Keratinocyte (primary cell): ENCODE results near the gene PDZD11. TPM values are rescaled to one million over a fixed set of nuclear protein-coding genes. Genes with fewer than 3 reads are reported as not detected.

Source experiments
- DNase-seq: peaks from one replicate; pipeline ENCODE4 v3.0.0-alpha.2; 2011; ENCODE audit warnings: low read depth, missing footprints, low spot score
- FAIRE-seq: peaks from 2 replicates; lab custom pipeline; 2011; peaks lifted over from hg19 to GRCh38; lab: Jason Lieb, UNC
- H2AFZ ChIP-seq: 2 replicates; pipeline ENCODE4 v1.6.0; 2012; ENCODE audit warnings: low read length, control low read depth, inconsistent platforms; ENCODE audit not compliant: control insufficient read depth
- H3K27ac ChIP-seq: 2 replicates; pipeline ENCODE4 v1.5.1; 2011; ENCODE audit warnings: low read length; ENCODE audit not compliant: control insufficient read depth, insufficient read depth
- H3K27me3 ChIP-seq: 3 replicates; pipeline ENCODE4 v1.6.0; 2011; ENCODE audit warnings: low read length; ENCODE audit not compliant: control insufficient read depth, insufficient read depth; ENCODE audit errors: extremely low read depth
- H3K36me3 ChIP-seq, 2 experiments: 2 replicates in 1 of 2; 3 replicates in 1 of 2; pipeline ENCODE4 v1.5.1; 2011; ENCODE audit warnings: low read length in 2 of 2, mild to moderate bottlenecking in 1 of 2; ENCODE audit not compliant: control insufficient read depth in 2 of 2, insufficient read depth in 2 of 2; ENCODE audit errors: extremely low read depth in 1 of 2
- H3K4me1 ChIP-seq: 3 replicates; pipeline ENCODE4 v1.5.1; 2011; ENCODE audit warnings: low read length; ENCODE audit not compliant: control insufficient read depth, insufficient read depth; ENCODE audit errors: extremely low read depth
- H3K4me2 ChIP-seq: 3 replicates; pipeline ENCODE4 v1.6.0; 2011; ENCODE audit warnings: low read depth, low read length; ENCODE audit not compliant: control insufficient read depth, insufficient read depth; ENCODE audit errors: extremely low read depth
- H3K4me3 ChIP-seq, 3 experiments: fragments of 200-600 bp in 1 of 3; sonication (generic) in 1 of 3; 2 replicates in 2 of 3; 3 replicates in 1 of 3; pipeline ENCODE4 v1.5.1; 2011 to 2016; ENCODE audit warnings: low read length in 3 of 3, mild to moderate bottlenecking in 3 of 3, control low read depth in 2 of 3, inconsistent platforms in 1 of 3, low read depth in 1 of 3, mixed read lengths in 1 of 3, mixed run types in 1 of 3, moderate library complexity in 1 of 3; ENCODE audit not compliant: control insufficient read depth in 2 of 3, insufficient read depth in 2 of 3; ENCODE audit errors: extremely low read depth in 1 of 3
- H3K79me2 ChIP-seq: 2 replicates; pipeline ENCODE4 v1.6.0; 2012; ENCODE audit warnings: low read length; ENCODE audit not compliant: control insufficient read depth, insufficient read depth
- H3K9ac ChIP-seq: 3 replicates; pipeline ENCODE4 v1.6.0; 2011; ENCODE audit warnings: low read length; ENCODE audit not compliant: control insufficient read depth, insufficient read depth; ENCODE audit errors: extremely low read depth
- H3K9me1 ChIP-seq: 3 replicates; pipeline ENCODE4 v1.6.0; 2011; ENCODE audit warnings: low read length; ENCODE audit not compliant: control insufficient read depth, insufficient read depth; ENCODE audit errors: extremely low read depth
- H3K9me3 ChIP-seq: 2 replicates; pipeline ENCODE4 v1.5.1; 2012; ENCODE audit warnings: low read depth, low read length; ENCODE audit not compliant: control insufficient read depth
- H4K20me1 ChIP-seq: 3 replicates; pipeline ENCODE4 v1.6.0; 2011; ENCODE audit warnings: low read length; ENCODE audit not compliant: control insufficient read depth, insufficient read depth; ENCODE audit errors: extremely low read depth
- CTCF ChIP-seq, 3 experiments: IDR thresholded peaks in 1 of 3; conservative IDR thresholded peaks in 1 of 3; optimal IDR thresholded peaks in 1 of 3; 2 replicates in 2 of 3; 3 replicates in 1 of 3; pipeline versions ENCODE3 to v1.5.1; 2011; ENCODE audit warnings: low read length in 3 of 3, mild to moderate bottlenecking in 3 of 3, moderate library complexity in 2 of 3, control low read depth in 1 of 3, inconsistent platforms in 1 of 3; ENCODE audit not compliant: insufficient read depth in 2 of 3; ENCODE audit errors: extremely low read depth in 1 of 3
- EZH2 ChIP-seq: IDR thresholded peaks from one replicate; pipeline ENCODE4 v1.6.1; 2012; ENCODE audit warnings: inconsistent platforms, mild to moderate bottlenecking, low read length, moderate library complexity
- dilution Hi-C: fragments of 300-500 bp; cut with MboI; formaldehyde crosslinking; loops from one replicate; pipeline ENCODE4 v1.7.0; 2020; ENCODE audit warnings: low sequenced_read_pairs; ENCODE audit not compliant: extremely low pct_ligation_motif_present
- polyA plus RNA-seq, 5 experiments: library from polyadenylated mRNA; depleted of rRNA in 3 of 5; stranded (reverse) in 3 of 5; stranded (forward) in 1 of 5; unstranded in 1 of 5; fragments of >200 nt; gene quantifications; 1 replicate in 1 of 5; 2 replicates in 3 of 5; 3 replicates in 1 of 5; pipeline versions ENCODE4 v1.2.1 to v1.2.3, GENCODE V29; 2011 to 2012; ENCODE audit warnings: missing spikeins in 2 of 5, low read depth in 1 of 5, low replicate concordance in 1 of 5

Gene PDZD11
- polyA plus RNA-seq, 1 donor (not counting 4 experiments of a cell fraction or from before 2014, with no cell fraction given) = 102 TPM

- no peaks in the 10 kb centered on the region for H3K27me3 ChIP-seq
- no peak overlapping the region for H3K27ac ChIP-seq
- no peak overlapping the region for H3K4me2 ChIP-seq
- dilution Hi-C loops = no loop called here
- H4K20me1 ChIP-seq = no peaks in the 10 kb centered on the region
- H3K9me1 ChIP-seq = peaks cover 2% of the 10 kb centered on the region
- no peak for TF ChIP-seq EZH2
- peak; percentile 73 to 84 (median 78) for TF ChIP-seq CTCF (optimal IDR thresholded peaks at IDR 0.05 in 1 of 3, IDR thresholded peaks at IDR 0.05 in 1 of 3, conservative IDR thresholded peaks at IDR 0.05 in 1 of 3; ENCODE audit: extremely low read depth in 1 of 3, insufficient read depth in 2 of 3, low read length in 3 of 3)
- H3K36me3 ChIP-seq = no peaks in the 10 kb centered on the region
- no peak overlapping the region for H2AFZ ChIP-seq
- peaks cover 4% of the 10 kb centered on the region for H3K4me1 ChIP-seq
- no peaks in the 10 kb centered on the region for H3K79me2 ChIP-seq
- no peaks in the 10 kb centered on the region for H3K9me3 ChIP-seq
- no peak overlapping the region for H3K9ac ChIP-seq
- FAIRE-seq = peak; percentile 87
- H3K4me3 ChIP-seq = no peak overlapping the region
- peak; percentile 9 for DNase-seq
Measured at GRCh38 chrX:70262952-70263567, 26.7 kb downstream of the PDZD11 start.

- no peak for DNase-seq
- no peak for TF ChIP-seq EZH2
- Histone ChIP-seq H3K9ac (no peak within 1 kb of the TSS), H2AFZ (no peak within 1 kb of the TSS), H3K4me2 (no peak within 1 kb of the TSS), H3K9me1 (peaks cover 2% of the 10 kb centered on the region), H3K79me2 (no peaks in the 10 kb centered on the region), H3K4me1 (peaks cover 4% of the 10 kb centered on the region), H3K36me3 (no peaks in the 10 kb centered on the region), H3K9me3 (no peaks in the 10 kb centered on the region), H4K20me1 (no peaks in the 10 kb centered on the region), H3K4me3 (no peak within 1 kb of the TSS), H3K27me3 (no peaks in the 10 kb centered on the region), H3K27ac (no peak within 1 kb of the TSS)
- dilution Hi-C loops = no loop called here
- no peak for FAIRE-seq
Measured at GRCh38 chrX:70260104-70260503, 29.6 kb downstream of the PDZD11 start, which contains the start of gene P2RY4. Gene P2RY4 (minus strand): TSS chrX:70260204. CDS start chrX:70259624, 580 bp downstream.
